ENCODE data around the gene CRB1.

GRCh38 chr1:197320991-197321531 lies 53.0 kb downstream of the CRB1 start:
- TF ChIP-seq CTCF (IDR thresholded peaks at IDR 0.05): no peak
- TF ChIP-seq POLR2AphosphoS5 (IDR thresholded peaks at IDR 0.05): no peak
- TF ChIP-seq POLR2A (IDR thresholded peaks at IDR 0.05): no peak

Measured in gastroesophageal sphincter (tissue), 3 donors.